ENCODE measurements around the gene RHO.

RHO gene

DNA sequence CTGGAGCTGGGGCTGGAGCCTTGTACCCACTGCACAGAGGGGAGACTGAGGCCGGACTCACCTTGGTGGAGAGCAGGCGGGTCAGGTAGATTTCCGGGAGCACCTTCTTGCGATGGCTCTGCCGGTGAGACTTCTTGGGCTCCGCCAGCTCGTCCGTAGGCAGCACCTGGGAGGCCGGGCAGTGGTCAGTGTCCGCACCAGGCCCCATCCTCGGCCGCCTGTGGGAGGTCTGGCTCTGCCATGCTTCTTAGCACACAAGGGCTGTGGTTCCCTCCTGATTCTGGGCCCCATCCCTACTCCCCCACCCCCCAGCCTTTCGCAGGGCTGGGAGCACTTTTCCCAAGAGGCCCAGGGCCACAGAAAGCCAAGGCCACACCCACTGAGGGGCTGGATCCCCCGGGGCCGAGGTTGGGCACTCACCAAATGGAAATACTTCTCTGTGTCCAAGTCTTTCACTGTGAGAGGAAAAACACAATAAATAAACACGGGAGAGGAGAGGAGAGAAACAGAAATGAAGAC, 31.9 kb downstream of the RHO start:
- H3K27me3 ChIP-seq (ENCODE audit: insufficient read depth, low read length, poor library complexity), result no peaks in the 10 kb centered on the region
- H3K9ac ChIP-seq (ENCODE audit: low read depth, low read length), result no peak overlapping the region
- no peak overlapping the region for H3K4me2 ChIP-seq (ENCODE audit: insufficient read depth, low read length)
- H4K20me1 ChIP-seq (ENCODE audit: insufficient read depth, low read length), result peaks cover 11% of the 10 kb centered on the region
- no peaks in the 10 kb centered on the region for H3K9me3 ChIP-seq (ENCODE audit: insufficient read depth, low read length, severe bottlenecking)
- no peak overlapping the region; the same call in 1 of the 2 replicates for H3K27ac ChIP-seq (ENCODE audit: low read length)
- TF ChIP-seq EZH2 (IDR thresholded peaks at IDR 0.05; ENCODE audit: borderline replicate concordance, low read depth, low read length, severe bottlenecking) (no peak), CTCF (IDR thresholded peaks at IDR 0.05; ENCODE audit: borderline replicate concordance, extremely low read depth, low read length, poor library complexity, severe bottlenecking) (no peak)
- no peak overlapping the region for H3K4me3 ChIP-seq (ENCODE audit: low read depth in 1 of 2, low read length in 2 of 2)
- H3K36me3 ChIP-seq (ENCODE audit: insufficient read depth, low read length), result peaks cover 98% of the 10 kb centered on the region
- H3K79me2 ChIP-seq (ENCODE audit: insufficient read depth, low read length), result no peaks in the 10 kb centered on the region
- no peak for DNase-seq
- no peaks in the 10 kb centered on the region for H3K4me1 ChIP-seq (ENCODE audit: insufficient read depth, low read length)
- no peak overlapping the region for H2AFZ ChIP-seq (ENCODE audit: low read depth, low read length)
- ATAC-seq (ENCODE audit: insufficient read depth, low read depth), result no peak

DNA sequence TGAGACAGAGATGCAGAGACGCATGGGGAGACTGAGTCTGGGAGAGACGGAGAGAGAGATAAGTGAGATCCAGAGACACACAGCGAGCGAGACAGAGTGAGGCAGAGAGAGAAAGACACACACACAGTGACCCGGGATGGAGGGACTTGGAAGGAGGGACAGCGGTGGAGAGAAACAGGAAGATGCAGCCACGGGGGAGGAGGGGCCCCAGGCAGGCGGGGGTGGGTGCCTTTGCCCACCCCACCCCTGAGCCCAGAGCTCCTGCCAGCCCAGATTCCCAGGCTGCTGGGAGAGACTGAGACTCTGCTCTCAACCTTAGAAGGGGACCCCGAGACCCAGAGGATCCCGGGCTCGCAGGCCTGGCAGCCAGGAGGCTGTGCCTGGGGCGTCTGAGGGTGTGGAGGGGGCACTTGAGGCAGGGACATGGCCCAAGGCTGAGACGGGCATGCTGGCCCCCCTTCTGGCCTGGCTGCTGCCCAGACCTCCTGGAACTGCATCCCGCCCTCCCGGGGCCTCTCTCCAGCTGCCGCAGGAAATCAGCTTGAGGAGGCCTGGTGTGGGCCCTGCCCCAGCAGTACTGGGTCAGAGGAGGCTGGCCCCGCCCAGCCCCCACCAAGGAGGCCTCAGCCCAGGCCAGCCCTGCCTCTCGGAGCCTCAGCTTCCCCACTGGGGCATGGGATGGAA, 32.6 kb downstream of the RHO start:
- Histone ChIP-seq H3K79me2 (ENCODE audit: insufficient read depth, low read length) (no peaks in the 10 kb centered on the region), H3K4me3 (ENCODE audit: low read depth in 1 of 2, low read length in 2 of 2) (no peak overlapping the region), H3K4me1 (ENCODE audit: insufficient read depth, low read length) (no peaks in the 10 kb centered on the region), H3K27me3 (ENCODE audit: insufficient read depth, low read length, poor library complexity) (no peaks in the 10 kb centered on the region), H2AFZ (ENCODE audit: low read depth, low read length) (no peak overlapping the region), H3K9me3 (ENCODE audit: insufficient read depth, low read length, severe bottlenecking) (no peaks in the 10 kb centered on the region), H3K4me2 (ENCODE audit: insufficient read depth, low read length) (no peak overlapping the region), H3K27ac (ENCODE audit: low read length) (no peak overlapping the region), H4K20me1 (ENCODE audit: insufficient read depth, low read length) (peaks cover 17% of the 10 kb centered on the region), H3K36me3 (ENCODE audit: insufficient read depth, low read length) (peaks cover 100% of the 10 kb centered on the region), H3K9ac (ENCODE audit: low read depth, low read length) (no peak overlapping the region)
- no peak for TF ChIP-seq CTCF (IDR thresholded peaks at IDR 0.05; ENCODE audit: borderline replicate concordance, extremely low read depth, low read length, poor library complexity, severe bottlenecking)
- TF ChIP-seq EZH2 (IDR thresholded peaks at IDR 0.05; ENCODE audit: borderline replicate concordance, low read depth, low read length, severe bottlenecking), result no peak
- ATAC-seq (ENCODE audit: insufficient read depth, low read depth) (no peak), DNase-seq (no peak)

GRCh38 chr3:129561619-129562248, 33.3 kb downstream of the RHO start:
- peaks cover 100% of the 10 kb centered on the region for H3K36me3 ChIP-seq (ENCODE audit: insufficient read depth, low read length)
- no peaks in the 10 kb centered on the region for H3K79me2 ChIP-seq (ENCODE audit: insufficient read depth, low read length)
- ATAC-seq (ENCODE audit: insufficient read depth, low read depth) (no peak), DNase-seq (no peak)
- no peak overlapping the region for H3K27ac ChIP-seq (ENCODE audit: low read length)
- no peaks in the 10 kb centered on the region for H3K27me3 ChIP-seq (ENCODE audit: insufficient read depth, low read length, poor library complexity)
- H4K20me1 ChIP-seq (ENCODE audit: insufficient read depth, low read length), result peaks cover 20% of the 10 kb centered on the region
- H3K4me1 ChIP-seq (ENCODE audit: insufficient read depth, low read length), result no peaks in the 10 kb centered on the region
- no peak overlapping the region for H3K4me2 ChIP-seq (ENCODE audit: insufficient read depth, low read length)
- no peaks in the 10 kb centered on the region for H3K9me3 ChIP-seq (ENCODE audit: insufficient read depth, low read length, severe bottlenecking)
- H3K4me3 ChIP-seq (ENCODE audit: low read depth in 1 of 2, low read length in 2 of 2), result no peak overlapping the region
- no peak overlapping the region for H2AFZ ChIP-seq (ENCODE audit: low read depth, low read length)
- no peak overlapping the region for H3K9ac ChIP-seq (ENCODE audit: low read depth, low read length)
- TF ChIP-seq CTCF (IDR thresholded peaks at IDR 0.05; ENCODE audit: borderline replicate concordance, extremely low read depth, low read length, poor library complexity, severe bottlenecking), result no peak
- TF ChIP-seq EZH2 (IDR thresholded peaks at IDR 0.05; ENCODE audit: borderline replicate concordance, low read depth, low read length, severe bottlenecking), result no peak
